HFFc6 (cell line): ENCODE results near the gene FRS3. TPM values are rescaled to one million over a fixed set of nuclear protein-coding genes. Genes with fewer than 3 reads are reported as not detected.

Source experiments
- DNase-seq: peaks from one replicate; pipeline ENCODE4 v3.0.0-alpha.2; 2018
- H3K27ac Mint-ChIP-seq: 2 replicates; pipeline ENCODE4 v1.8.0; 2020; ENCODE audit warnings: mild to moderate bottlenecking, mixed read lengths
- H3K27me3 Mint-ChIP-seq: 2 replicates; pipeline ENCODE4 v1.8.0; 2021; ENCODE audit warnings: mild to moderate bottlenecking, moderate library complexity, mixed read lengths; ENCODE audit not compliant: insufficient read depth
- H3K36me3 Mint-ChIP-seq: 2 replicates; pipeline ENCODE4 v1.8.0; 2021; ENCODE audit warnings: low read depth, mixed read lengths
- H3K4me1 Mint-ChIP-seq: 2 replicates; pipeline ENCODE4 v1.8.0; 2020; ENCODE audit warnings: low read depth, mixed read lengths
- H3K4me3 Mint-ChIP-seq: 2 replicates; pipeline ENCODE4 v1.8.0; 2020; ENCODE audit warnings: mild to moderate bottlenecking, moderate library complexity, mixed read lengths
- H3K9me3 Mint-ChIP-seq: 2 replicates; pipeline ENCODE4 v1.8.0; 2020; ENCODE audit warnings: mild to moderate bottlenecking, mixed read lengths
- CTCF ChIP-seq: fragments of 200-600 bp; sonication (generic); IDR thresholded peaks from 2 replicates; pipeline ENCODE4 v1.5.0; 2021; ENCODE audit warnings: antibody characterized with exemption, mild to moderate bottlenecking
- total RNA-seq, 6 experiments: library from RNA; stranded (reverse); fragmentation: NEBNext Ultra II Directional; extraction: Animal tissue kit (Norgen Biotek cat#: 25700); gene quantifications; 2 replicates in 1 of 6; 3 replicates in 5 of 6; pipeline ENCODE4 v1.2.3, GENCODE V29; 2021

Gene FRS3
- total RNA-seq, 6 experiments from 2014 or later, result 2.5 to 3.4 (median 2.9) TPM

- DNase-seq, result no peak
- peak overlapping the region; percentile 50 for H3K27ac Mint-ChIP-seq
- no peak for TF ChIP-seq CTCF
- H3K27me3 Mint-ChIP-seq, result no peaks in the 10 kb centered on the region; the same call in none of the 2 replicates
- H3K9me3 Mint-ChIP-seq, result no peaks in the 10 kb centered on the region
- peaks cover 14% of the 10 kb centered on the region for H3K4me1 Mint-ChIP-seq
- no peaks in the 10 kb centered on the region; the same call in 1 of the 2 replicates for H3K36me3 Mint-ChIP-seq
- peak overlapping the region; percentile 94 for H3K4me3 Mint-ChIP-seq
These were observed 364 bp downstream of the FRS3 start for GRCh38 chr6:41779336-41779735.

- DNase-seq, result no peak
- Mint-ChIP-seq H3K4me3 (peak overlapping the region; percentile 94), H3K27ac (peak overlapping the region; percentile 50; the same call in 1 of the 2 replicates), H3K4me1 (peaks cover 14% of the 10 kb centered on the region), H3K9me3 (no peaks in the 10 kb centered on the region), H3K27me3 (no peaks in the 10 kb centered on the region; the same call in none of the 2 replicates), H3K36me3 (no peaks in the 10 kb centered on the region; the same call in 1 of the 2 replicates)
- TF ChIP-seq CTCF, result no peak
These were observed 805 bp downstream of the FRS3 start for GRCh38 chr6:41778895-41779294.

- no peak for TF ChIP-seq CTCF
- H3K4me3 Mint-ChIP-seq, result peak overlapping the region; percentile 35; the same call in 1 of the 2 replicates
- peaks cover 14% of the 10 kb centered on the region for H3K4me1 Mint-ChIP-seq
- no peaks in the 10 kb centered on the region for H3K9me3 Mint-ChIP-seq
- no peaks in the 10 kb centered on the region; the same call in 1 of the 2 replicates for H3K36me3 Mint-ChIP-seq
- H3K27ac Mint-ChIP-seq, result no peak overlapping the region
- DNase-seq, result no peak
- H3K27me3 Mint-ChIP-seq, result no peaks in the 10 kb centered on the region; the same call in none of the 2 replicates
These were observed 2.0 kb downstream of the FRS3 start for GRCh38 chr6:41777551-41778285.

GRCh38 chr6:41775293-41775882 is 4.3 kb downstream of the FRS3 start:
- DNase-seq, result no peak
- no peak overlapping the region for H3K4me3 Mint-ChIP-seq
- TF ChIP-seq CTCF, result no peak
- H3K36me3 Mint-ChIP-seq, result no peaks in the 10 kb centered on the region; the same call in 1 of the 2 replicates
- no peaks in the 10 kb centered on the region; the same call in none of the 2 replicates for H3K27me3 Mint-ChIP-seq
- no peaks in the 10 kb centered on the region for H3K9me3 Mint-ChIP-seq
- peaks cover 7% of the 10 kb centered on the region for H3K4me1 Mint-ChIP-seq
- H3K27ac Mint-ChIP-seq, result no peak overlapping the region

GRCh38 chr6:41774841-41775240 is 4.9 kb downstream of the FRS3 start:
- H3K9me3 Mint-ChIP-seq, result no peaks in the 10 kb centered on the region
- peak; percentile 25 for DNase-seq

More at GRCh38 chr6:41774841-41775240, 4.9 kb downstream of the FRS3 start:
- Mint-ChIP-seq H3K4me1 (peaks cover 7% of the 10 kb centered on the region), H3K36me3 (no peaks in the 10 kb centered on the region; the same call in 1 of the 2 replicates), H3K27me3 (no peaks in the 10 kb centered on the region; the same call in none of the 2 replicates), H3K4me3 (no peak overlapping the region), H3K27ac (no peak overlapping the region)
- TF ChIP-seq CTCF, result no peak
